DND-41 (cell line): ENCODE results near the gene KCNA10.

Source experiments
- CTCF ChIP-seq: IDR thresholded peaks from 2 replicates; pipeline ENCODE4 v1.5.1; 2012; ENCODE audit warnings: borderline replicate concordance, low read length, moderate library complexity, mild to moderate bottlenecking; ENCODE audit not compliant: poor library complexity, severe bottlenecking; ENCODE audit errors: extremely low read depth
- EZH2 ChIP-seq: IDR thresholded peaks from 3 replicates; pipeline ENCODE4 v1.6.1; 2012; ENCODE audit warnings: borderline replicate concordance, low read depth, mild to moderate bottlenecking, moderate library complexity, low read length, inconsistent platforms; ENCODE audit not compliant: severe bottlenecking

DNA sequence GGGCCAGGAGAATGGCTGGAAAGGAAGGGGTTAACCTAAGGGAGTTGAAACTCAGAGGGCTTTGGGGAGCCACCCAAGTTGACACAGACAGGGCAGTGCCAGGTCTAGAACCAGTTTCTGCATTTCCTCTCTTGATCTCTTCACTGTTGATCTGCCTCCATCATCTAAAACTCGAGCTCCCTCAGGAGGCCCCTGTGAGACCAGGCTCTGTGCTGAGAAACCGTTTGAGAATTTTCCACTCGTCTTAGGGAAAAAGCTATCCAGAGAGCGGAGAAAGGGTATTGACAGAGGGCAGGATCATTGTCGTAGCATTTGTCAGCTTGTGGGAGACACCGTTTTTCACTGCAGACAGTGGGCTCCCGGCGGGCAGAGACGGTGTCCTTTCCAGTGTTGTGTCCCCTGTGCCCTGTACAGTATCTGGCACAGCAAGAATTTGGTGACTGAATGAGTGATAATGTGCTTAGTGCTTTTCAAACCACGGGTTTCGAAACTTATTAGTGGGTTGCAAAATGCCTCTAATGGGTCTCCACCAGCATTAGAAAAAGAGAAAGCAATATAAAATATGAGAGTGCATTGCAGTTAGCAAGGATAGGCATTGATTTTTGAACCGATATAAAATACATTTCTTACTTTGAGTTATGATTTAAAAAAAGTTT, 36.9 kb downstream of the KCNA10 start:
- TF ChIP-seq EZH2 (no peak), CTCF (no peak)
